ENCODE measurements around the gene TRABD2B.

DNA sequence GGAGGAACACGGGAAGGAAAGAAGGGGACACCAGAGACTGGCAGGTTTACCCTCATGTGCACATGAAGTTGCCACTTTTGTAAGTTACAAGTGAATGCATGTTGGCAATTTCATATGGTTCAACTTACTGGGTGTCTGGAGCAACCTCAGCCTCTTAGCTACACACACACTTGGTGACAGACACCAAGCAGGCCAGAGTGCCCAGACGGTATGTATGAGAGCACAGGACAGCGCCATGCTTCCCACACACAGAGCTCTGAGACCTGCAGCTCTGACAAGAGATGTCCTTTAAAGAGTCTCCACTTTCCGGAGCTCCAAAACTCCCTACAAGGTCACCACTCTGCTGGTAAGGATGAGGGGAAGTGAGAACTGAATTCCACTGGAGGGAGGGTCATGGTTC is 1.9 kb upstream of the TRABD2B start:
- TF ChIP-seq, protein P1, sequence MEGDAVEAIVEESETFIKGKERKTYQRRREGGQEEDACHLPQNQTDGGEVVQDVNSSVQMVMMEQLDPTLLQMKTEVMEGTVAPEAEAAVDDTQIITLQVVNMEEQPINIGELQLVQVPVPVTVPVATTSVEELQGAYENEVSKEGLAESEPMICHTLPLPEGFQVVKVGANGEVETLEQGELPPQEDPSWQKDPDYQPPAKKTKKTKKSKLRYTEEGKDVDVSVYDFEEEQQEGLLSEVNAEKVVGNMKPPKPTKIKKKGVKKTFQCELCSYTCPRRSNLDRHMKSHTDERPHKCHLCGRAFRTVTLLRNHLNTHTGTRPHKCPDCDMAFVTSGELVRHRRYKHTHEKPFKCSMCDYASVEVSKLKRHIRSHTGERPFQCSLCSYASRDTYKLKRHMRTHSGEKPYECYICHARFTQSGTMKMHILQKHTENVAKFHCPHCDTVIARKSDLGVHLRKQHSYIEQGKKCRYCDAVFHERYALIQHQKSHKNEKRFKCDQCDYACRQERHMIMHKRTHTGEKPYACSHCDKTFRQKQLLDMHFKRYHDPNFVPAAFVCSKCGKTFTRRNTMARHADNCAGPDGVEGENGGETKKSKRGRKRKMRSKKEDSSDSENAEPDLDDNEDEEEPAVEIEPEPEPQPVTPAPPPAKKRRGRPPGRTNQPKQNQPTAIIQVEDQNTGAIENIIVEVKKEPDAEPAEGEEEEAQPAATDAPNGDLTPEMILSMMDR (IDR thresholded peaks at IDR 0.05; ENCODE audit: low read depth, low read length, missing input control), result no peak
- TF ChIP-seq RAD21 (IDR thresholded peaks at IDR 0.05) (no peak), TAF1 (conservative IDR thresholded peaks at IDR 0.05) (no peak), JUND (IDR thresholded peaks at IDR 0.05) (no peak)
- TF ChIP-seq, protein P2, sequence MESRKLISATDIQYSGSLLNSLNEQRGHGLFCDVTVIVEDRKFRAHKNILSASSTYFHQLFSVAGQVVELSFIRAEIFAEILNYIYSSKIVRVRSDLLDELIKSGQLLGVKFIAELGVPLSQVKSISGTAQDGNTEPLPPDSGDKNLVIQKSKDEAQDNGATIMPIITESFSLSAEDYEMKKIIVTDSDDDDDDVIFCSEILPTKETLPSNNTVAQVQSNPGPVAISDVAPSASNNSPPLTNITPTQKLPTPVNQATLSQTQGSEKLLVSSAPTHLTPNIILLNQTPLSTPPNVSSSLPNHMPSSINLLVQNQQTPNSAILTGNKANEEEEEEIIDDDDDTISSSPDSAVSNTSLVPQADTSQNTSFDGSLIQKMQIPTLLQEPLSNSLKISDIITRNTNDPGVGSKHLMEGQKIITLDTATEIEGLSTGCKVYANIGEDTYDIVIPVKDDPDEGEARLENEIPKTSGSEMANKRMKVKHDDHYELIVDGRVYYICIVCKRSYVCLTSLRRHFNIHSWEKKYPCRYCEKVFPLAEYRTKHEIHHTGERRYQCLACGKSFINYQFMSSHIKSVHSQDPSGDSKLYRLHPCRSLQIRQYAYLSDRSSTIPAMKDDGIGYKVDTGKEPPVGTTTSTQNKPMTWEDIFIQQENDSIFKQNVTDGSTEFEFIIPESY (IDR thresholded peaks at IDR 0.05), result no peak
- TF ChIP-seq, protein P3, sequence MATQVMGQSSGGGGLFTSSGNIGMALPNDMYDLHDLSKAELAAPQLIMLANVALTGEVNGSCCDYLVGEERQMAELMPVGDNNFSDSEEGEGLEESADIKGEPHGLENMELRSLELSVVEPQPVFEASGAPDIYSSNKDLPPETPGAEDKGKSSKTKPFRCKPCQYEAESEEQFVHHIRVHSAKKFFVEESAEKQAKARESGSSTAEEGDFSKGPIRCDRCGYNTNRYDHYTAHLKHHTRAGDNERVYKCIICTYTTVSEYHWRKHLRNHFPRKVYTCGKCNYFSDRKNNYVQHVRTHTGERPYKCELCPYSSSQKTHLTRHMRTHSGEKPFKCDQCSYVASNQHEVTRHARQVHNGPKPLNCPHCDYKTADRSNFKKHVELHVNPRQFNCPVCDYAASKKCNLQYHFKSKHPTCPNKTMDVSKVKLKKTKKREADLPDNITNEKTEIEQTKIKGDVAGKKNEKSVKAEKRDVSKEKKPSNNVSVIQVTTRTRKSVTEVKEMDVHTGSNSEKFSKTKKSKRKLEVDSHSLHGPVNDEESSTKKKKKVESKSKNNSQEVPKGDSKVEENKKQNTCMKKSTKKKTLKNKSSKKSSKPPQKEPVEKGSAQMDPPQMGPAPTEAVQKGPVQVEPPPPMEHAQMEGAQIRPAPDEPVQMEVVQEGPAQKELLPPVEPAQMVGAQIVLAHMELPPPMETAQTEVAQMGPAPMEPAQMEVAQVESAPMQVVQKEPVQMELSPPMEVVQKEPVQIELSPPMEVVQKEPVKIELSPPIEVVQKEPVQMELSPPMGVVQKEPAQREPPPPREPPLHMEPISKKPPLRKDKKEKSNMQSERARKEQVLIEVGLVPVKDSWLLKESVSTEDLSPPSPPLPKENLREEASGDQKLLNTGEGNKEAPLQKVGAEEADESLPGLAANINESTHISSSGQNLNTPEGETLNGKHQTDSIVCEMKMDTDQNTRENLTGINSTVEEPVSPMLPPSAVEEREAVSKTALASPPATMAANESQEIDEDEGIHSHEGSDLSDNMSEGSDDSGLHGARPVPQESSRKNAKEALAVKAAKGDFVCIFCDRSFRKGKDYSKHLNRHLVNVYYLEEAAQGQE (IDR thresholded peaks at IDR 0.05), result no peak
